HEK293T (cell line): ENCODE measurements around the gene CA12.

Experiments
- ELF4 ChIP-seq: fragments of 450-650 bp; IDR thresholded peaks from 2 replicates; pipeline ENCODE4 v1.6.1; 2017; ENCODE audit warnings: antibody characterized with exemption
- FOXM1 ChIP-seq: fragments of 450-650 bp; IDR thresholded peaks from 2 replicates; pipeline ENCODE4 v1.6.1; 2017; ENCODE audit warnings: mild to moderate bottlenecking, borderline replicate concordance
- LEF1 ChIP-seq: fragments of 450-650 bp; IDR thresholded peaks from 2 replicates; pipeline ENCODE4 v1.6.1; 2017; ENCODE audit warnings: mild to moderate bottlenecking, borderline replicate concordance
- SP1 ChIP-seq: fragments of 450-650 bp; IDR thresholded peaks from 2 replicates; pipeline ENCODE4 v1.6.1; 2017

DNA sequence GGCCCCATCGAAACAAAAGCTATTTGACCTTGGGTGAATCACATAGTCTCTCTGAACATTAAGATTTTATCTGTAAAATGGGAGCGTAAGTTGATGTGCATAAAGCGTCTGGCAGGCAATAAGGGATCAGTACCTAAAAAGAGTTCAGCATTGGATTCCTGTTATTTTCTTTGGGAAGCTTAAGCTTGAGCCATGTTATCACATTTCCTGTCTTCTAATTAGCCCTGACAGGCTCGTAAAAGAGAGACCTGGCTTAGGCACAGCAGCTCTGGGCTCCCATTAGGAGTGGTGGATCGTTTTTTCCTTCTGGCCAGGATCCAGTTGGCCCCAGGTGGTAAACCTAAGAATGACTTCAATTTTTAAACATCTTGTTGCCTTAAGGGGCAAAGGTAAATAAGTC, 26.0 kb upstream of the CA12 start:
- TF ChIP-seq FOXM1 (no peak), LEF1 (no peak), SP1 (no peak), ELF4 (no peak)
